COR-L47 (cell line): Measurements from ENCODE around the gene NKAIN2.
A peak's percentile ranks its signal among the peaks of the same experiment; 100 is the strongest.
"Not testable (repeated sequence)": the region's sequence is repeated elsewhere in the genome, so short reads cannot be mapped to it uniquely, and the experiment has no call there.

Experiments used
- DNase-seq: peaks from one replicate; lab custom pipeline; 2025; lab: John Stamatoyannopoulos, UW

Gene NKAIN2

DNA sequence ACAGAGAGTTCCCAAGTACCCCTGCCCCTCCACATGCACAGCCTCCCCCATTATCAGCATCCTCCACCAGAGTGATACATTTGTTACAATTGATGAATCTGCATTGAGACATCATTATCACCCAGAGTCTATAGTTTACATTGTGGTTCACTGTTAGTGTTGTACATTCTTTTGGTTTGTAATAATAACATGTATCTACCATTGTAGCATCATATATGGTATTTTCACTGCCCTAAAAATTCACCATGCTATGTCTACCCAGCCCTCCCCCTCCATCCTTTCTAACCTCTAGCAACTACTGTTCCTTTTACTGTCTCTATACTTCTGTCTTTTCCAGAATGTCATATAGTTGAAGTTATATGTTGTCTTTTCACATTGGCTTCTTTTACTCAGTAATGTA lies 884.7 kb downstream of the NKAIN2 start:
- DNase-seq: no peak

DNA sequence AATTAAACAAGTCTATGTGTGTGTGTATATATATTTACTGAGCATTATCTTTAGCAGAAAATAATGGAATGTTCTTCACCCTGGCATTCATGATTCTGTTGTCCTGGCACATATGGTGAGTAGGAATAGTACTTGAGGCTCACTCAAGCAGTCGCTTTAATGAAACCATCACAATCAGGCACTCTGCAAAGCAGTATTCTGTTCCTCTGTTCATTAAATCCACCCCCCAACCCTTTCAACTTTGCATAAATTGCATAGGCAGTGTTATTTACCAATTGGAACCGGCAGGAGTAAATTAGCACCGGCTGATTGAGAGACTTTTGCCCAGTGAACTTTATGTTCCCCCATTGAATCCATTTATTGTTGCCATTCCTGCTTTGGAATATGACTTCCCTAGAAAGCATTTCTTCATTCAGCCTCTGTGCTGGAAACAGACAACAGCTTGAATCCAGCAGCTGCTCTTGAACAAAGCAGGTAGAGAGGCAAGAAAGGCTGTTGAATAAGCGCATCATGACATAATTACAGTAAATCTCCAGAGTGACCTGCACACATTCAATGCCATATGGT lies 890.6 kb downstream of the NKAIN2 start:
- DNase-seq: peak; percentile 3

DNA sequence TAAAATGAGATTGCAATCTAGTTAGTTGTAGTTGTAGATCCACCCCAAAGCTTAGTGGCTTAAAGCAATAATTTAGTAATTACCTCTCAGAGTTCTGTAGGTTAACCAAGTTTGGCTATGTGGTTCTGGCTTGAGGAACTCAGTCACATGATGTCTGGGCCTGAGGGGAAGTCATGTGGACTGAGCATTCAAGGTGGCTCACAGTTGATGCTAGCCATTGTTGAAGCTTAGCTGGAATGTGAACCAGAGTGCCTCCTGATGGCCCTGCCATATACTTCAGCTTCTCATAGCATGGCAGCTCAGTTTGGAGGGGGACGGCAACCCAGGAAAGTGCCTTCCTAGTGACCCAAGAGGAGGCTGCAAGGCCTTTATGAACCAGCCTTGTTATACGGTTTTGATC lies 895.4 kb downstream of the NKAIN2 start:
- DNase-seq: no peak

DNA sequence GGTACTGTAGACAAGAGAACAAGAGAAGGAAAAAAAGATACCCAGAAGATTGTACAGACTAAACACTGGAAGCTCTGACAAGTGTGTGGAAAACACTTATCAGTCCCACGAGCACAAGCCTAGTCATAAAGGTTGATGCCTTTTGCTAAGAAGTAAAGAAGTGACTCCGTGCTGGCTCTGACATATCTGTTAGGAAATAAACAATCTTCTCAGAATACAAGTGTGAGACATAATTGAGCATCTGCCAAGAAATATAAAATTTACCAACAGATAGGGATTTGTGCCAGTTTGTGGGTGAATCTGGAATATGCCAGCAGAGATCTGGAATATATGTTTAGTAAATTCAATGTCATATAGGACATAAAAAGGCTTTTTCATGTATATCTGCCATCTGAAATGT lies 899.9 kb downstream of the NKAIN2 start:
- DNase-seq: no peak

DNA sequence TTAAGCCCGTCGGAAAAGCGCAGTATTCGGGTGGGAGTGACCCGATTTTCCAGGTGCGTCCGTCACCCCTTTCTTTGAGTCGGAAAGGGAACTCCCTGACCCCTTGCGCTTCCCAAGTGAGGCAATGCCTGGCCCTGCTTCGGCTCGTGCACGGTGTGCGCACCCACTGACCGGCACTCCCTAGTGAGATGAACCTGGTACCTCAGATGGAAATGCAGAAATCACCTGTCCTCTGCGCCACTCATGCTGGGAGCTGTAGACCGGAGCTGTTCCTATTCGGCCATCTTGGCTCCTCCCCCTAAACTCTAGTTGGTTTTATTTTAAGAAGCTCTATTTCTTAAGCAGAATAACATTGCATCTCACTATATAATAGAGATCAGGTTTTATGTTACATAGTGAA lies 908.9 kb downstream of the NKAIN2 start:
- DNase-seq: not testable (repeated sequence)

DNA sequence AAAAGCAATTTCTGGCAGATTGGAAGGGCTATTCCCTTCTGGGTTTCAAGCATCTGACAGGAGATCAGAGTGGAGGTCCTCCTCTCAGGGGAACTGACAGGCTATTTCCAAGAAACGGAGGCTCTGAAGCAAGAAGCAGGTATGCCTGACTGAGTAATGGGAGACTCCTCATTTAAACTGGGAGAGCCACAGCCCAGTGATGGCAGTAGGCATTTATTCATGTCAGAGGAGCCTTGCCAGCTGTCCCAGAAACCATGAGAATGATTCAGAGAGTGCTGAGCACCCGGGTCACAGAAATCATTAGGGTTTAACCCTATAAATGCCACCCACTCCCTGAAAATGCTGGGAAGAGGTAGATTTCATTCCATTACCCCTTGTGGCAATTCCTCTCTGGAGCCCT lies 911.1 kb downstream of the NKAIN2 start:
- no peak for DNase-seq

DNA sequence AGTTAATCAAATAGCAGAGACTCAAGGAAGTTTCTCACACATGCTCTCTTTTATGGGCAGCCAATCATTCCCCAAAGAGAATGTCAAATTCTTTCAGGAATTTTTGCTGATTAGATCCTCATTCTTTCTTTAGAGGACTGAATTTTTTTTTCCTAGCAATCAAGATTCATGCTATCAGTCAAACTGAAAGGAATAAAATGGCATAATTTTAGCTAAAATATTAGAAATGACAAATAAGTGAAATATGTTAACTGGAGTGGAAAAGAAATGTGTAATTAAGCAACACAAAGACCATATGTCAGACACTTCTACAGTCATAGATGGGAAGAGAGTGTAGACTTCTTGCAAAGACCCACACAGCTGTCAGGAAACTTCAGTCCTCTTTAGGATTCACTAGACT lies 916.2 kb downstream of the NKAIN2 start:
- DNase-seq: no peak

DNA sequence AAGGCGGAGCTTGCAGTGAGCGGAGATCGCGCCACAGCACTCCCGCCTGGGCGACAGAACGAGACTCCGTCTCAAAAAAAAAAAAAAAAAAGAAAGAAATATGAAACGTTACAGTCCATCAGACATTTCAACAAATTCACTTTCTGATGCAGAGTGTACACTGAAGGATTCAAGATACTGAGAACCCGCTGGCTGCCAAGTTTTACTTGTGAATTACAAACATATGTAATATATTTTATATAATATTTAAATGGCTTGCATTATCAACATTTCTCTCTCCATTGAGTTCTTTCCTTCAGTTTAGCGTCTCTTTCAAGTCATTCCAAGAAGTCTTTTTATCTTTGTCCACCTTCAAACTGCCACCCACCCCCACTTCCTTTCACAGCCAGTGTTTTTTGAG lies 917.7 kb downstream of the NKAIN2 start:
- DNase-seq: no peak

DNA sequence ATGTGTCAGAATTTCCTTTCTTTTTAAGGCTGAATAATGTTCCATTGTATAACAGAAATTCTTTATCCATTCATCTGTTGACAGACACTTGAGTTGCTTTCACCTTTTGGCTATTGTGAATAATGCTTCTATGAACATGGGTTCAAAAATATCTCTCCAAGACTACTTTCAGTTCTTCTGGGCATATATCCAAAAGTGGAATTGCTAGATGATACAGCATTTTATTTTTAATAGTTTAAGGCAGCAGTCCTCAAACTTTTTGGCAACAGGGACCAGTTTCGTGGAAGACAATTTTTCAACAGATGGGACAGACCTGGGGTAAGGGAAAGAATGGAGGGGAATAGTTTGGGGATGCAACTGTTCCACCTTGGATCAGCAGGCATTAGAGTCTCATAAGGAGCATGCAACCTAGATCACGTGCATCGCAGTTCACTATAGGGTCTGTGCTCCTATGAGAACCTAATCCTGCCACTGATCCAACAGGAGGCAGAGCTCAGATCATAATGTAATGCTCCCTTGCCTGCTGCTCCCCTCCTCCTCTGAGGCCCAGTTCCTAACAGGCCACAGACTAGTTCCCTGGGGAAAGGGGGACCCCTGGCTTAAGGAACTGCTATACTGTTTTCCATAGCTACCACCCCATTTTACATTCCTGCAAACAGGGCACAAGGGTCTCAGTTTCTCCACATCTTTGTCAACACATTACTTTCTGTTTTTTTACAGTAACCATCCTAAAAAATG lies 918.6 kb downstream of the NKAIN2 start:
- no peak for DNase-seq

DNA sequence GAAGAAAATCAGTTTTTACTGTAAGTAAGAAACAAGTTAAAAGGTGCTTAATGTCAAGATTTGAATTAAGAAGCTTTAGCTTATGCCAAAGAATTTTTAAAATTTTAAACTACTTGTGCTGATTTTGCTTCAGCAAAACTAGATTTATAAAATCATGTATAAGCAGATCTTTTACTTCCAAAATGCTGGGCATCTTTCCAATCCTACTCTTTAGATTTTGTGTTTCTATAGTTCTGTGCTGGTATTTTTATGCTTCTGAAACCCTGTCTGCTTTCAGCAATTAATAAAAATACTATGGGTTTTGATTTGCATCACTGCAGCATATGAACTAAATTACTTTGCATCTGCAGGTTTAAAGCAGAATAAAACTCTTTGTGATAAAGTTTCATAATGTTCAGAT lies 920.0 kb downstream of the NKAIN2 start:
- no peak for DNase-seq

DNA sequence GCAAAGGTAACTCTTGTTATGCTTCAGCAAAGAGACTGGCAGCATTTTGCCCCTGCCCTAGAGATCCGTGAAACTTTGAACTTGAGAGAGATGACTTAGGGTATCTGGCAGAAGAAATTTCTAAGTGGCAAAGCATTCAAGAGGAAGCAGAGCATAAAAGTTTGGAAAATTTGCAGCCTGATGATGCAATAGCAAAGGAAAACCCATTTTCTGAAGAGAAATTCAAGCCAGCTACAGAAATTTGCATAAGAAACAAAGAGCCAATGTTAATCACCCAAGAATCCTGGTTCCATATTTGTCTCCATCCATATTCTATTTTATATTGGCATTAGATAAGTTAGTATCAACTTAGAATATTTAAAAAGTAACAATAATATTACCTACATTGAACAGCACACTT lies 934.1 kb downstream of the NKAIN2 start:
- DNase-seq: not testable (repeated sequence)

DNA sequence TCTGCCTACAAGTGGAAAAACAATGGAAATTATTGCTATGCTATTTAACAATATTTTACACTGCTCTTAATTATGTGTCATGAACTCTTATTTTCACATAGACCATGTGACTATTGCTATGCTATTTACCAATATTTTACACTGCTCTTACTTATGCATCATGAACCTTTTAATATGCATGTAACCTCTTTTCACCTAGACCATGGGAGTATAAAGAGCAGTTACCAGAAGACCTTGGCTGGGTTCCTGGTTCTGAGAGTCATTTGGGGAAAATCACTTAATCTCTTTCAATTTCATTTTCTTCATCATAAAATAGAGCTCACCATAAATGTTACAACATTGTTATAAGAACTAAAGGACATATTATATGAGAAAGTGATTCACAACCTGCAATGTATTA lies 934.8 kb downstream of the NKAIN2 start:
- no peak for DNase-seq

DNA sequence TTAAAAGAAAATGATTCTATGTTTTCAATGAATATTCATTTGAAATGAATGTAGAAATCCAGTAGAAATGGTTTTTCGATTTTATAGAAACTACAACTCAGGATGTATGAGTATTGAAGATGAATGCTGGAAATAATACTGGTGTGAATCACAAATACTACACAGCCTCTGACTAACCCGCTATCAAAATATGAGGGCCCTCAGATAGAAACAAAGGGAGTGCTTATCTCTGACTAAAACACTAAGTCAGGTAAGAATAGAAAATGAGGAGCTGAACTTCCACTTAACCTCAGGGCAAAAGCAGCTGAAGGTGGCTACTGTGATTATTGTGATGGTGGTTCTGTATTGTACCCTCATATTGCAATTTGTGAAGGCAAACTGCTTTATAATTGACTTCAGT lies 937.7 kb downstream of the NKAIN2 start:
- DNase-seq: no peak

DNA sequence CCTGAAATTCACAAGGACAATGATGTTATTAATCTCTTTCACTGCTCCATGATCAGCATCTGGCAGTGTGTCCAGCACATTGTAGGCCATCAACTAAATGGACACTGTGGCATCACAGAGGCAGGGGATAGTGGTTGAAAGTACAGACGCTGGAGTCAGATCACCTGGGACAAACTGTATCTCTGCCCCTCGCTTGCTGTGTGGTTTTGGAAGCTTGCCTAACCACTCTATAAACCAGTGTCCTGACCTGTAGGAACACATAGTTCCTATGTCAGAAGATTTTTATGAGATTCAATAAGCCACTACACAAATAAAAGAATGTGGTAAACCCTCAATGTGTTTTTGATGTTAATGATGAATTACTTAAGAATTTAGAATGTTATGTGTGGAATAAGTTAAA lies 939.3 kb downstream of the NKAIN2 start:
- no peak for DNase-seq

DNA sequence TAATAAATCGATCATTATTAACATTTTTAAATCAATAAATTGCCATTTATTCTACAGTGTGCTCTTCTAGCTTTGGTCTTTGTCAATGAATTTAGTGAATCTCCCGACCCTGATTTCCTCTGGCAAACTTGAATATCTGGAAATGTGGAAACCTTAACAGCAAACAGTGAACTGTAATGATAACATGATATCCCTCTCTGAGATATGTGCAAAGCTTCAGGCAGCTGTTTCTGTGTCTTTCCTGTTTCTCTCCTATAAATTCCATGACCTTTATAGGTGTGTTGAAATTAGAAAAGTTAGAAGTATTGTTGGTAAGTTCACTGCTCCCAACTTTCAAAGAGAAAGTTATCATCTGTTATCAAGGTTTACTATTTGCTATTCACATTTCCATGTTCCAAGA lies 939.8 kb downstream of the NKAIN2 start:
- DNase-seq: no peak

DNA sequence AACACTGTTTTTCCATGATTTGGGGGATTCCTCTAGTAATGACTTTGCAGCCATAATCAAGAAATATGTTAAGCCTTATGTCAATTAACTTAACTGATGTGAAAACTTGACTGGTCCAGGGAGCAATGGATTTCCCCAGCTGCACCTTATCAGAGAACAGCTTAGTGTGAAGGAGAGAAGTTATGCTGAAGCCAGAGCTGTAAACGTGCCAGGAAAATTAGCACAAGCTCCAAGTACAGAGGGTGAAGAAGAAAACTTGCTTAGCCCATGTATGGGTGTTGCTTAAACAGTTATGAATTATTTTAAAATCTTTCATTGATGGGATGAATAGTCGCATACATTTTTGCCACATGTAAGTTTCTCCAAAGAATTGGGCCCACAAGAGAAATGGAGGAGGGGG lies 943.7 kb downstream of the NKAIN2 start:
- DNase-seq: no peak

DNA sequence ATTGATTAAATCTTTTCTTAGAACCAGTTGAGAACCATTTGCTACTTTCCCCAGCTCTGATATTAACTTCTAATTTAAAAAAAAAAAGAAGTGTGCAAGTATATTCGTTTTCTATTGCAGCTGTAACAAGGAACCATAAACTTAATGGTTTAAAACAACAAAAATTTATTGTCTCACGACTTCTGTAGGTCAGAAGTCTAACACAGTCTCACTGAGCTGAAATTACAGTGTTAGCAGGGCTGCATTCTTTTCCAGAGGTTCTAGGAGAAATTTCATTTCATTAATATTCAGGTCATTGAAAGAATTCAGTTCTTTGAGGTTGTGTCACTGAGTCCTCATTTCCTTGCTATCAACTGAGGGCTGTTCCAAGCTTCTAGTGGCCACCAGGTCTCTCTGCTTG lies 945.1 kb downstream of the NKAIN2 start:
- no peak for DNase-seq

DNA sequence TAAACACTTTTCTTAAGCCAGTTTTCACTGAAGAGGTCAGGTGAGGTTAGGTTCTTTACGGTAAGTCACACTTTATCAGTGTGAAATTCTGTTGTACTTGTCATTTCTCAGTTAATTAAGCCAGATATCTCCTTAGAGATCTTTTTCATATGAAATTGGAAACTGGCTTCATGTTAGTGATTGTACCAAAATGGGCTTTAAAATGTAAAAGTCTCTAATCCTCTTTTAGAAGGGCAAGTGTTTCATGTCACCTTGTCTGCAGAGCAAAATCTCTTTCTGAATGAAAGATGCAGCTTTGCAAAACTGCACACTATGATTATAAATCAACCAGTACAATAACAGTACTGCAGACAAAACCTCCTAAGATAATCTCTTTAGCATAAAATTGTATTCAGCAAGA lies 949.3 kb downstream of the NKAIN2 start:
- no peak for DNase-seq

DNA sequence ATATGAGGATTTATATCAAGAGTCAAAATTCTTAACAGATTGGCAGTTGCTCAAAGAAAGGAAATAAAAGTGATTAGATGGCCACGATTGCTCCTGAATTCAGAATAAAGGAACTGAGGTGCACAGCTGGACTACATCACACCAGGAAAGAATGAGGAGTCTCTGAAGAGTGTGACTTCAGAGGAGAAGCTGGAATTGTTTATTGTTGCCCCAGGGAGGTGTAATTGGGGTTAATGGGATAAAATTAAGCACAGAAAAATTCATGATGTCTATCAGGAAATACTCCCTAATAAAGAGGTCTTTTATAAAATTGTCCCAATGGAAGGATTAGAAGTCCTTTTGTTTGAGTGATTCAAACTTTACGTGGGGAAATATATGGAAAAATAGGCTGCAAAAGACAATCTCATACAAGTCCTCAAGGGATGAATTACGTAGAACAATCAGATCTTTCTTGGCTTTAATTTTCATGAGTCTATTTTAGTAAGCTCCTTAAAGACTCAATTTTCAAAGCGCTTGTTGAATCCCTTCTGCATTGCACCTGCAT lies 950.0 kb downstream of the NKAIN2 start:
- DNase-seq: no peak

DNA sequence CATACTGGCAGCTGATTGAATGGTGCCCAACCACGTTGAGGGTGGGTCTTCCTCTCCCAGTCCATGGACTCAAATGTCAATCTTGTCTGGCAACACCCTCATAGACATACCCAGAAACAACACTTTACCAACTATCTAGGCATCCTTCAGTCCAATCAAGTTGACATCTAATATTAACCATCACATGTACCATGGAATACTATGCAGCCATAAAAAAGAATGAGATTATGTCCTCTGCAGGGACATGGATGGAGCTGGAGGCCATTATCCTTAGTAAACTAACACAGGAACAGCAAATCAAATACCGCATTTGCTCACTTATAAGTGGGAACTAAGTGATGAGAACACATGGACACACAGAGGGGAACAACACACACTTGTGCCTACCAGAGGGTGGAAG lies 951.7 kb downstream of the NKAIN2 start:
- no peak for DNase-seq

DNA sequence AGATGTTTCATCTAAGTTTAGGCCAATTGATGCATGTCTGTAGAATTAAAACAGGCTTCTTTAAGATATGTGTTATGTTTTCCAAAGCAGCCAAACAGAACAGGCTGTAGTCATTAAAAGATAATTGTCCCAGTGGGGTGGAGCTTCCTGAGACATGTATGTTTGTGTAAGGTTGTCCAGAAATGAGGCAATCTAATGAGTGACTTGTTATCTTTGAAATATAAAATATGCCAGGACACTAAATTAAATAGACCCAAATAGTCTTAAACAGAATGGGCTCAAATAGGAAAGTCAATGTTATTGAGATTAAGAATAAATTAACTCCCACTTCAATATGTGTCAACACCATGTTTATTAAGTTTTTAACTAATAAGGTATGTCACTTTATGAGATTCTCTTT lies 953.9 kb downstream of the NKAIN2 start:
- DNase-seq: peak; percentile 6

DNA sequence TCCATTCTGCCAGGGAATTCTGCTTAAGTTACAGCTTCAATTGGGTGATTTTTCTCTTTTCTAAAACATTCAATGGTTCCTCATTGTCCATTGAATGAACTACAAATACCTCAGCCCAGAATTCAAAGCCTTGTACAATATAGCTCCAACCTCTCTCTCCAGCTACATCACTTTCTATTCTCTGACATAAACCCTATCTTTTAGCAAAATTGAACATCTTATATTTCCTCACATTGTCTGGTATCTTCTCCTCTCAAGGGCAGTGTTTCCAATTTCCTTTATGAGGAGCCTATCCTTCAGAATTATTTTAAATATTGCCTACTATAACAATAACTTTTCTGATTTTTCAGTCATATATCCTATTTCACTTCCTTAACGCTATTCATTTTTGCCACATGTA lies 955.0 kb downstream of the NKAIN2 start:
- no peak for DNase-seq

DNA sequence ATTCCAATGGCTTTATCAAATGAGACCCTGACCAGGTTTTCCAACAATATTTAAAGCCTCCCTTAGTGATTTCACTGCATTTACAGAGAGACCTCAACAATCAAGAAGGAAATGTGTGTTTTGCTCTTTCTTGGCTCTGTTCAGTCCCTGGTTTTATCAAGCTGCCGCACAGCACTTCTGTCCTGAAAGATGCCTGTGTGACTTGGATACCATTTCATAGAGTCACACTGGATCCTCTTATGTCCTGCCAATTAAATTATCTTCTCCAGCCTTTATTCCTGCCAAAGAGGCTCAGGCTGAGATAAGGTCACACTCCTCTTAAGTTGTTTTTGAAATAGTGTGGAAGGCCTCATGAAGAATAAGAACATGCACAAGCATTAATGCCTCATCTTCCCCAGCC lies 961.6 kb downstream of the NKAIN2 start:
- DNase-seq: no peak

DNA sequence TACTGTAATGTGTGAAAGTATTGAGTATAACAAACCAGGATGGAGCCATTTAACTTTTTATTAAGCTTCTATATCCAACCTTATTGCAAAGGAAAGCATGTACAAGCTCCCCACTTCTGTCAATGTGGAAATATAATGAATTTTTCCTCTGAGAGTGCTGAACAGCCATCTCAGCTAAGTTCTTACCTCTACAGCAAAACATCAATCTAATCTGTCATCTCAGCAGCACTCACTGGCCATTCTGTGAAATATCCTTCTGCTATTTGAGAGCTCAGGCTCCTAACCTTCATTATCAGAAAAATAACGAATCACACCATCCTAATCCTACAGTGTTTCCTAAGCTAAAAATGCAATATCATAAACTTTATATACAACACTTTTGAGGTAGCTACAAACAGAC lies 964.6 kb downstream of the NKAIN2 start:
- no peak for DNase-seq
